ENCODE data around the gene COX10.
"Not testable (repeated sequence)": the region's sequence is repeated elsewhere in the genome, so short reads cannot be mapped to it uniquely, and the experiment has no call there.

DNA sequence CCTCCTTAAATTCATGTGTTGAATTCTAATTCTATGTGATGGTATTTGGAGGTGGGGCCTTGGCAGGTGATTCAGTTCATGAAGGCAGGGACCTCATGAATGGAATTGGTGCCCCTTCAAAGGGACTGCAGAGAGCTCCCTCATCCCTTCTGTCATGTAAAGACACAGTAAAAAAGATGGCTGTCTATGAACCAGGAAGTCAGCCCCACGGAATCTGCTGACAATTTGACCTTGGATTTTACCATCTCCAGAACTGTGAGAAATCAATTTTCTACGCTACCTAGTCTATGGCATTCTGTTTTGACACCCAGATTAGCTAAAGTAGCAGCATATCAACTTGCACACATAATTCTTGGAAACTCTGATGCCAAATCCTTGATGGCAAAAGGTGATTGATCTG is 165.7 kb downstream of the COX10 start:
- TF ChIP-seq POLR2A (IDR thresholded peaks at IDR 0.05); CTCF (IDR thresholded peaks at IDR 0.05 in 8 of 11, conservative IDR thresholded peaks at IDR 0.05 in 3 of 11): not testable (repeated sequence)

Data from spleen (tissue), 7 donors.